ENCODE data around the gene FBXO31.

The FBXO31 gene

DNA sequence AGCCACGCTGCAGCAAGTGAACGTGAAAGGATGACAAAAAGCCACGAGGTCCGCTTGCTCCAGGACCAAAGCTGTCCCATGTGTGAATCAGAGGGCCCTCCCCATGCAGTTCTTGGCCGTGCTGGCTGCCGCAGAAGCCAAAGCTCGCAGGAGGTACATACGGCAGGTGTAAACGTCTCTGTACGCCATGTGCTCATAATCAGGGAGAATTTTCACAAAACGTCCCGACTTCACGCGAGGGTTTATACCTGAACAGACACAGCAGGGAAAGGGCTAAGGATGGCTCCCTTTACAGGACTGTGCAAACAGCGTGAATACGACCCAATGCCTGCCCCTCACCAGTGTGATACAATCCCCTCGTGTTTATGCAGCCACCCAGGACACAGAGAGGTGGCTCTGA is 25.3 kb downstream of the FBXO31 start:
- DNase-seq, result no peak
- no peaks in the 10 kb centered on the region for H3K36me3 ChIP-seq (replicated peaks; ENCODE audit: insufficient read depth, low read length)
- H3K4me2 ChIP-seq (ENCODE audit: low read depth, low read length), result no peak overlapping the region
- H3K9ac ChIP-seq (ENCODE audit: low read length), result no peak overlapping the region
- H4K20me1 ChIP-seq (ENCODE audit: insufficient read depth, low read length), result no peaks in the 10 kb centered on the region
- H3K4me3 ChIP-seq (ENCODE audit: low read length), result no peak overlapping the region
- H3K4me1 ChIP-seq (ENCODE audit: low read length), result no peaks in the 10 kb centered on the region
- no peaks in the 10 kb centered on the region for H3K9me3 ChIP-seq (replicated peaks; ENCODE audit: insufficient read depth, low read length)
- H2AFZ ChIP-seq (ENCODE audit: low read length), result no peak overlapping the region
- H3F3A ChIP-seq (ENCODE audit: insufficient read depth, low read length), result no peaks in the 10 kb centered on the region
- no peaks in the 10 kb centered on the region for H3K79me2 ChIP-seq (ENCODE audit: low read length)
- H3K27ac ChIP-seq (ENCODE audit: low read length), result no peak overlapping the region
- H3K27me3 ChIP-seq (replicated peaks; ENCODE audit: insufficient read depth, low read length), result no peaks in the 10 kb centered on the region
- H3K9me2 ChIP-seq (replicated peaks; ENCODE audit: insufficient read depth, low read length), result no peaks in the 10 kb centered on the region
- TF ChIP-seq EZH2 (optimal IDR thresholded peaks at IDR 0.05; ENCODE audit: low read depth, low read length), result no peak
- TF ChIP-seq, protein P1, sequence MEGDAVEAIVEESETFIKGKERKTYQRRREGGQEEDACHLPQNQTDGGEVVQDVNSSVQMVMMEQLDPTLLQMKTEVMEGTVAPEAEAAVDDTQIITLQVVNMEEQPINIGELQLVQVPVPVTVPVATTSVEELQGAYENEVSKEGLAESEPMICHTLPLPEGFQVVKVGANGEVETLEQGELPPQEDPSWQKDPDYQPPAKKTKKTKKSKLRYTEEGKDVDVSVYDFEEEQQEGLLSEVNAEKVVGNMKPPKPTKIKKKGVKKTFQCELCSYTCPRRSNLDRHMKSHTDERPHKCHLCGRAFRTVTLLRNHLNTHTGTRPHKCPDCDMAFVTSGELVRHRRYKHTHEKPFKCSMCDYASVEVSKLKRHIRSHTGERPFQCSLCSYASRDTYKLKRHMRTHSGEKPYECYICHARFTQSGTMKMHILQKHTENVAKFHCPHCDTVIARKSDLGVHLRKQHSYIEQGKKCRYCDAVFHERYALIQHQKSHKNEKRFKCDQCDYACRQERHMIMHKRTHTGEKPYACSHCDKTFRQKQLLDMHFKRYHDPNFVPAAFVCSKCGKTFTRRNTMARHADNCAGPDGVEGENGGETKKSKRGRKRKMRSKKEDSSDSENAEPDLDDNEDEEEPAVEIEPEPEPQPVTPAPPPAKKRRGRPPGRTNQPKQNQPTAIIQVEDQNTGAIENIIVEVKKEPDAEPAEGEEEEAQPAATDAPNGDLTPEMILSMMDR (IDR thresholded peaks at IDR 0.05; ENCODE audit: low read length), result no peak
- no peak for TF ChIP-seq EZH2phosphoT487 (IDR thresholded peaks at IDR 0.05; ENCODE audit: low read length)

DNA sequence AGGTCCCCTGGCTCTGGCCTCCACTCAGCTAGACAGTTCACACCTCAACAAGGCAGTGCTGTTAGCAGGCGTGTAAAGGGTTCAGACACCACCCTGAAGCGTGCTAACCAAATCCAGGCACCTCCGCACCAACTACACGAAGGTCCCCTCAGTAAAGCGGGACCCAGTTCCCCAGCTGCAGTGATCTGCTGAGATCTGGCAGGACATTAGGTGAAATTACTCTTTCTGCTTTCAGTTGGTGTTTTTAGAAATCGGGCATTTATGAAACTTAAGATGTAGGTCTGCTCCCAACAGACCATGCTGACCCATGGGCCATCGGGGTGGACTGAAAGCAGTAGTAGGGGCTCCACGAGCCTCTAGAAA is 27.1 kb downstream of the FBXO31 start:
- TF ChIP-seq EZH2 (optimal IDR thresholded peaks at IDR 0.05; ENCODE audit: low read depth, low read length), result no peak
- TF ChIP-seq EZH2phosphoT487 (IDR thresholded peaks at IDR 0.05; ENCODE audit: low read length), result no peak
- TF ChIP-seq, protein P1 (IDR thresholded peaks at IDR 0.05; ENCODE audit: low read length), result no peak
- Histone ChIP-seq H3K9ac (ENCODE audit: low read length) (no peak overlapping the region), H3F3A (ENCODE audit: insufficient read depth, low read length) (no peaks in the 10 kb centered on the region), H3K36me3 (replicated peaks; ENCODE audit: insufficient read depth, low read length) (no peaks in the 10 kb centered on the region), H3K27ac (ENCODE audit: low read length) (no peak overlapping the region), H3K27me3 (replicated peaks; ENCODE audit: insufficient read depth, low read length) (no peaks in the 10 kb centered on the region), H3K4me1 (ENCODE audit: low read length) (no peaks in the 10 kb centered on the region), H3K9me3 (replicated peaks; ENCODE audit: insufficient read depth, low read length) (no peaks in the 10 kb centered on the region), H3K9me2 (replicated peaks; ENCODE audit: insufficient read depth, low read length) (no peaks in the 10 kb centered on the region), H3K4me2 (ENCODE audit: low read depth, low read length) (no peak overlapping the region), H3K79me2 (ENCODE audit: low read length) (no peaks in the 10 kb centered on the region), H3K4me3 (ENCODE audit: low read length) (no peak overlapping the region), H4K20me1 (ENCODE audit: insufficient read depth, low read length) (no peaks in the 10 kb centered on the region), H2AFZ (ENCODE audit: low read length) (no peak overlapping the region)
- DNase-seq, result no peak

DNA sequence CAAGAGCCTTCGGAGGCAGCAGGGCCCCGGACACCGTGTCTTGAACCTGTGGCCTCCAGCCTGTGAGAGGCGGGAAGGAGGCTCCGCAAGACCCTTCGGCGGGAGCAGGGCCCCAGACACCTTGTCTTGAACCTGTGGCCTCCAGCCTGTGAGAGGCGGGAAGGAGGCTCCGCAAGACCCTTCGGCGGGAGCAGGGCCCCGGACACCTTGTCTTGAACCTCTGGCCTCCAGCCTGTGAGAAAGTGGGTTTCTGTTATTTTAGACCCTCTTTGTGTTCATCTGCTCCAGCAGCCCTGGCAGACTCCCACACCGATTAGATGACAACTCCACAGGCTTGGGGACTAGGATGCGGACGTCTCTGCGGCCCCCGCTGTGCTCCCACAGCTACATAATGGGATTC is 30.0 kb downstream of the FBXO31 start:
- H3K27ac ChIP-seq (ENCODE audit: low read length), result no peak overlapping the region
- no peaks in the 10 kb centered on the region for H3K27me3 ChIP-seq (replicated peaks; ENCODE audit: insufficient read depth, low read length)
- no peak overlapping the region for H3K9ac ChIP-seq (ENCODE audit: low read length)
- H3K36me3 ChIP-seq (replicated peaks; ENCODE audit: insufficient read depth, low read length), result no peaks in the 10 kb centered on the region
- H3K9me3 ChIP-seq (replicated peaks; ENCODE audit: insufficient read depth, low read length), result no peaks in the 10 kb centered on the region
- no peak overlapping the region for H3K4me2 ChIP-seq (ENCODE audit: low read depth, low read length)
- H3K9me2 ChIP-seq (replicated peaks; ENCODE audit: insufficient read depth, low read length), result no peaks in the 10 kb centered on the region
- no peaks in the 10 kb centered on the region for H4K20me1 ChIP-seq (ENCODE audit: insufficient read depth, low read length)
- H3K4me1 ChIP-seq (ENCODE audit: low read length), result no peaks in the 10 kb centered on the region
- no peak overlapping the region for H2AFZ ChIP-seq (ENCODE audit: low read length)
- no peak overlapping the region for H3K4me3 ChIP-seq (ENCODE audit: low read length)
- no peak for DNase-seq
- H3F3A ChIP-seq (ENCODE audit: insufficient read depth, low read length), result no peaks in the 10 kb centered on the region
- H3K79me2 ChIP-seq (ENCODE audit: low read length), result no peaks in the 10 kb centered on the region
- TF ChIP-seq EZH2phosphoT487 (IDR thresholded peaks at IDR 0.05; ENCODE audit: low read length) (no peak), EZH2 (optimal IDR thresholded peaks at IDR 0.05; ENCODE audit: low read depth, low read length) (no peak)
- TF ChIP-seq, protein P1 (IDR thresholded peaks at IDR 0.05; ENCODE audit: low read length), result no peak

Measured in MM.1S (cell line).